Epithelial cell of proximal tubule (primary cell): ENCODE data around the gene CHCHD4. TPM values are rescaled to one million over a fixed set of nuclear protein-coding genes. Genes with fewer than 3 reads are reported as not detected.

Experiments
- DNase-seq: peaks from one replicate; pipeline ENCODE4 v3.0.0-alpha.2; 2011; ENCODE audit warnings: low read depth
- H3K4me3 ChIP-seq: 2 replicates; pipeline ENCODE4 v1.5.1; 2011; ENCODE audit warnings: low read depth, mild to moderate bottlenecking, low read length
- total RNA-seq: library from RNA; depleted of rRNA; stranded (reverse); fragments of >200 nt; gene quantifications from 2 replicates; pipeline ENCODE4 v1.2.3, GENCODE V29; 2015
- TF ChIP-seq, protein P1 (sequence below): conservative IDR thresholded peaks from 2 replicates; pipeline ENCODE4 v1.5.1; 2012; ENCODE audit warnings: low read depth, mild to moderate bottlenecking, low read length

Gene CHCHD4
- total RNA-seq, result 16.5 and 29.4 TPM in 2 replicates

DNA sequence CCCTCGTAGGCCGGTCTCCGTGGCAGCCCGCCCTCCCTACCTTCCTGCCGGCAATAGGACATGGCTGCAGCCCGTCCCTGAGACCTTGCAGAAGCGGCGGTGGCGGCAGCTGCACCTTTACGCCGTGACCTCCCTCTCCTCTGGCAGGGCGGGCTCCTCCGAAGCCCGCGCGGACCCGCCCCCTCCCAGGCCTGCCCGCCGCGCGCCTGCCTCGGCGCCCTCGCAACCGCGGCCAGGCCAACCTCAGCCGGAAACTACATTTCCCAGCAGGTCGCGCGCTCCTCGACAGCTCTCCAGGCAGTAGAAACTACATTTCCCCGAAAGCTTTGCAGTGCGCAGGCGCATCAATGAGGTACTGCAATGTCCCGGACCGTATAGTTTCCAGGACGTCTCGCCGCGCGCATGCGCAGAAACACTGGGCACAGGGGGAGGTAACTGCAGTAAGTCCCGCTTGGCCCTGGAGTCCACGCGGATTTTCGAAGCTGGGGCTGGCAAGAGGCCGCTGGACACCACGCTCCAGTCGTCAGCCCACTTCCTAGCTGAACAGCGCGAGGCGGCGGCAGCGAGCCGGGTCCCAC, at the start of gene CHCHD4, which contains the start of gene TMEM43:
CHCHD4 (minus strand) TSS at position 256 of the 578 bp plus-strand sequence; CDS start at position 62, 194 bp downstream.
TMEM43 (plus strand) TSS at position 438 of the 578 bp plus-strand sequence. CDS start 142 bp downstream, outside the sequence.
- TF ChIP-seq, protein P1, sequence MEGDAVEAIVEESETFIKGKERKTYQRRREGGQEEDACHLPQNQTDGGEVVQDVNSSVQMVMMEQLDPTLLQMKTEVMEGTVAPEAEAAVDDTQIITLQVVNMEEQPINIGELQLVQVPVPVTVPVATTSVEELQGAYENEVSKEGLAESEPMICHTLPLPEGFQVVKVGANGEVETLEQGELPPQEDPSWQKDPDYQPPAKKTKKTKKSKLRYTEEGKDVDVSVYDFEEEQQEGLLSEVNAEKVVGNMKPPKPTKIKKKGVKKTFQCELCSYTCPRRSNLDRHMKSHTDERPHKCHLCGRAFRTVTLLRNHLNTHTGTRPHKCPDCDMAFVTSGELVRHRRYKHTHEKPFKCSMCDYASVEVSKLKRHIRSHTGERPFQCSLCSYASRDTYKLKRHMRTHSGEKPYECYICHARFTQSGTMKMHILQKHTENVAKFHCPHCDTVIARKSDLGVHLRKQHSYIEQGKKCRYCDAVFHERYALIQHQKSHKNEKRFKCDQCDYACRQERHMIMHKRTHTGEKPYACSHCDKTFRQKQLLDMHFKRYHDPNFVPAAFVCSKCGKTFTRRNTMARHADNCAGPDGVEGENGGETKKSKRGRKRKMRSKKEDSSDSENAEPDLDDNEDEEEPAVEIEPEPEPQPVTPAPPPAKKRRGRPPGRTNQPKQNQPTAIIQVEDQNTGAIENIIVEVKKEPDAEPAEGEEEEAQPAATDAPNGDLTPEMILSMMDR, result no peak
- DNase-seq, result peak; percentile 86
- H3K4me3 ChIP-seq, result peak within 1 kb of the TSS; percentile 99

DNA sequence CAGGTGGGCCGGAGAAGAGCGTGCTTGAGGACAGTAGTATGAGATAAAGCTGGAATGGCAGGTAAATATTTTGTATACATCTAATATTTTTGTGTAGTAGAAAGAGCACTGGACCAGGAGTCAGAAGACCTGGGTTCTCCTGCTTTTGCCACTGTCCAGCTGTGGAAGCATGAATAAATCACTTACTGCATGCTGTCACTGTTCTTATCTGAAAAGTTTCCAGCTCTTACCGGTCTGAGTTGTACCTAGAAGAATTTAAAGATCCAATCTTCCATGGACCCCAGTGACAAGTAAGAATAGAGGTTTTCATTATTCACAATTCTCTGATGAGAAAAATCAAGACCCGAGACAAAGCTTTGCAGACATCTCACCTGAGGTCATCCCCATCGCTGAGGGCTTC, 47.8 kb upstream of the CHCHD4 start:
- TF ChIP-seq, protein P1, result no peak
- no peak for DNase-seq
- H3K4me3 ChIP-seq, result no peak overlapping the region

DNA sequence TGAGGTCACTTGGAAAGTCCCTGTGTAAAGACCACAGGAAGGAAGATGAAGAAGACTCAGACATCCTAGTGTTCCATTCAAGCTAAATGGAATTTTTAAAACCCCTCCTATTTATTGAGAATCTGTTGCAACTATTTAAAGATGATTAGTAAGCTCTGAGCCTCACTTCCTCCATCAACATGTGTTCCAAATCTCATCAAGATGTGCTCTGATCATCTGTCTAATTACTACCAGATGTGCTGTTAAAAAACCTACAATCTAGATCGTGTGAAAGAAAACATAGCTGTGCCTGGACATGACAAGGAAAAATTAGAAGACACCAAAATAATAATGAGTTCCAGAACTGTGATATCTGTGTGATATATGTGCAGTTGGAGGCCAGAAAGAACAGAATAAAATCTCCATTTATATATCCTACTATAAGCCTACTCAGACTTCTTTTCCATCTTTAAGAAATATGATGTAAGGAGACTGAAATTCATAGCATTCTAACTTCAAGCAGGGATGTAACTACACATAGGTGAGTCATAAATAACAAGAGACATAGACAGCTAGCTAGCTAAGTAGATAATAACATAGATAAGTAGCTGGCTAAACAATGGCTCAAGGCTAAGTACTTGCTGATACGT, 46.0 kb upstream of the CHCHD4 start:
- H3K4me3 ChIP-seq, result no peak overlapping the region
- TF ChIP-seq, protein P1, result no peak
- DNase-seq, result no peak

DNA sequence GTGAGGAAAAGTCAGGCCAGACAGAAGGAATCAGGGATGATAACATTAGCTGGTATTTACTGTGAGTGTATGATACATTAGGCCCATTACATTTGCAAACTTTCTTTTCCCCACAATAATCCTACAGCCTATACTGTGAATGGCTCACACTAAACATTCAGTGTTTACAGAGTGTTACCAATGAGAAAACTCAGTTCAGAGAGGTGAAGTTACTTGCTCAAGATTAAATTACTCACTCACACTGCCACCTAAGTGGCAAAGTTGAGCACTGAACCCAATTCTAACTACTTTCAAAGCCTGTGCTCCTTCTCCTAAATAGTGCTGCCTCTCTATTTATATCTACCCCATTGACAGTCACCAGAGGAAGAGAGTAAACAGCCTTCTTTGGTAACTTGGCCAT, 45.2 kb upstream of the CHCHD4 start:
- TF ChIP-seq, protein P1, result no peak
- no peak overlapping the region for H3K4me3 ChIP-seq
- DNase-seq, result no peak

DNA sequence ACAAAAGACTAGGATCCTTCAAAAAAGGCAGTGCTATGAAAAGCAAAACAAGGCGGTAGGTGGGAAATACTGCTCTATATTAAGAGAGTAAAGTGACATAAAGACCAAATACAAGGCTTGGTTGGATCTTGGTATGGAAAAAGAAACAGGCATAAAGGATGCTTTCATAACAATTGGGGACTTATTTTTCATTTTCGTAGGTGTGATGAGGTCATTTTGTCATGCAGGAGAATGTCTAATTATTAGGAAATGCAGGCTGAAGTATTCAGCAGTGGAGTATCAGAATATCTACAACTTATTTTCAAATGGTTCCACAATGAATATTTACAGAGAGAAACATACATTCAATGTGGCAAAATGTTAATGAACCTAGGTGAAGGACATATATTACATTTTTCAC, 44.8 kb upstream of the CHCHD4 start:
- DNase-seq, result no peak
- TF ChIP-seq, protein P1, result no peak
- no peak overlapping the region for H3K4me3 ChIP-seq

DNA sequence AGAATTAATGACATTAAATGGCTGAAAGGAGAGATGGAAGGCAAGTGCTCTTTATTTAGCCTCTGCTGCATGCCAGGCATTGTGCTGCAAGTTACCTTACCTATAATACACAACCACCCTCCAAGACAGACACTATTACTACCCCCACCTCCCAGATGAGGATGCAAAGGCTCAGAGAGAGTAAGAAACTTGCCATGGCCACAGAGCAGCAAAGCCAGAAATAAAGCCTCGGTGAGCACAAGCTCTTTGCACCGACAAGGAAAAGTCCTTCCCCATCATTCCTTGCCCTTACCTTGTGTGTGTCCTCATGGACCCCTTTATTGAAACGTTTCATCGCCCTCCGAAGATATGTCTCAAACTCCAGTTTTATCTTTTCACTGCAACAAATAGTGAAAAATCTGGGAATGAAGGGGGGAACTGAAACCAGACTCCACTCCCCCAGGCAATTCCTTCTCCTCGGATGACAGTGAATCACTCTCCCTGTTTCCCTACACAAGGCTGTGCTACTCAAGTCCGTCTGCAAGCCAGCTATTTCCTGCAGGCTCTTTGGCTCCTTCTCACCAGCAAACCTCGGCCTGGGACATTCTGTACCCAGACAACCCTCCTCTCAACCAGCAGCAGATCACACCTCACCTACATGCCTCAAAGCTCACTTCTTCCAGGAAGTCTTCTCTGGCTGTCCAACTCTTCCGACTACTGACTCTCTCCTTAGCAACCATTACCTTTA, 42.4 kb upstream of the CHCHD4 start:
- TF ChIP-seq, protein P1, result no peak
- H3K4me3 ChIP-seq, result no peak overlapping the region
- DNase-seq, result no peak

DNA sequence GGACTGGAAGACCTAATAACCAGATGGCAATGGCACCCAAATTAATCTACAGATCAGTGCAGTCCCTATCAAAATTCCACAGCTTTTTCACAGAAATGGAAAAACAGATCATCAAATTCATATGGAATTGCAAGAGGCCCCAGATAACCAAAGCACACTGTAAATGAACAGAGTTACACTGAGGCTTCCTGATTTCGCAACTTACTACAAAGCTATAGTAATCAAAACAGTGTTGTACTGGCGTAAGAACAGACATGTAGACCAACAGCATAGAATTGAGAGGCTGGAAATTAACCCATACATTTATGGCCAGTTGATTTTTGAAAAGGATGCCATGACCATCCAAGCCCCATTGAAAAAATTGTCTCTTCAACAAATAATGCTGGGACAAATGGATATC, 37.5 kb upstream of the CHCHD4 start:
- TF ChIP-seq, protein P1, result no peak
- DNase-seq, result no peak
- H3K4me3 ChIP-seq, result no peak overlapping the region
